AG04450 (cell line): ENCODE data around the gene LPIN2. TPM values are rescaled to one million over a fixed set of nuclear protein-coding genes. Genes with fewer than 3 reads are reported as not detected.
"Not testable (repeated sequence)": the region's sequence is repeated elsewhere in the genome, so short reads cannot be mapped to it uniquely, and the experiment has no call there.

ENCODE experiments used
- CTCF ChIA-PET: fragments of 300-600, 350-600 bp; formaldehyde crosslinking; extraction: SDS; loops from one replicate; lab custom pipeline; 2022; ENCODE audit warnings: antibody characterized with exemption, inconsistent platforms; lab: Charles Lee
- POLR2A ChIA-PET: fragments of 350-600 bp; formaldehyde crosslinking; extraction: SDS; loops from one replicate; lab custom pipeline; 2021; ENCODE audit warnings: antibody characterized with exemption, inconsistent platforms; lab: Yijun Ruan, JAX
- DNase-seq: peaks from one replicate; pipeline ENCODE4 v3.0.0-alpha.2; 2011; ENCODE audit warnings: low read depth, low spot score
- H3K27ac ChIP-seq: one replicate; pipeline ENCODE4 v1.5.1; 2012; ENCODE audit warnings: low read depth, low read length, control low read depth
- H3K27me3 ChIP-seq: one replicate; pipeline ENCODE4 v1.6.0; 2012; ENCODE audit warnings: low read length; ENCODE audit not compliant: control insufficient read depth, insufficient read depth
- H3K4me3 ChIP-seq: 2 replicates; pipeline ENCODE4 v1.5.1; 2011; ENCODE audit warnings: mild to moderate bottlenecking, low read depth, low read length, control low read depth
- H3K9me3 ChIP-seq: 2 replicates; pipeline ENCODE4 v1.5.1; 2012; ENCODE audit warnings: low read length; ENCODE audit not compliant: control insufficient read depth, insufficient read depth
- CTCF ChIP-seq: IDR thresholded peaks from 2 replicates; pipeline ENCODE4 v1.5.1; 2011; ENCODE audit warnings: low read depth, low read length, control low read depth, inconsistent platforms
- polyA plus RNA-seq: library from polyadenylated mRNA; depleted of rRNA; stranded (reverse); fragments of >200 nt; gene quantifications from 2 replicates; pipeline ENCODE4 v1.2.3, GENCODE V29; 2011

The LPIN2 gene
- polyA plus RNA-seq, 1 experiment = 46.7 TPM

GRCh38 chr18:3051718-3052410, 38.9 kb upstream of the LPIN2 start:
- CTCF ChIA-PET = interaction anchor here (0.7 to 1.3 kb wide), 3 partner anchors 10 to 11 kb away, joined by 3 to 4 read pairs (median 3); no protein-coding TSS in a partner anchor
- H3K9me3 ChIP-seq = peaks cover 3% of the 10 kb centered on the region; the same call in 1 of the 2 replicates
- DNase-seq = no peak
- TF ChIP-seq CTCF = no peak
- no peak overlapping the region for H3K27ac ChIP-seq
- no peaks in the 10 kb centered on the region for H3K27me3 ChIP-seq
- no peak overlapping the region for H3K4me3 ChIP-seq
- POLR2A ChIA-PET = no interaction called here

- DNase-seq, H3K9me3 ChIP-seq, H3K27ac ChIP-seq, H3K27me3 ChIP-seq, H3K4me3 ChIP-seq, CTCF ChIA-PET, POLR2A ChIA-PET: not testable (repeated sequence)
These were observed 37.0 kb upstream of the LPIN2 start for GRCh38 chr18:3049897-3050454.

- Histone ChIP-seq H3K9me3 (peaks cover 3% of the 10 kb centered on the region; the same call in 1 of the 2 replicates), H3K27me3 (no peaks in the 10 kb centered on the region), H3K4me3 (no peak overlapping the region), H3K27ac (no peak overlapping the region)
- POLR2A ChIA-PET = no interaction called here
- CTCF ChIA-PET = interaction anchor here (0.7 kb wide), 1 partner anchor 198 kb away, joined by 3 read pairs; no protein-coding TSS in a partner anchor
- TF ChIP-seq CTCF = no peak
- no peak for DNase-seq
These were observed 35.9 kb upstream of the LPIN2 start for GRCh38 chr18:3048820-3049349.

- peaks cover 3% of the 10 kb centered on the region; the same call in 1 of the 2 replicates for H3K9me3 ChIP-seq
- TF ChIP-seq CTCF = no peak
- DNase-seq = no peak
- H3K27me3 ChIP-seq = no peaks in the 10 kb centered on the region
- ChIA-PET POLR2A (no interaction called here), CTCF (interaction anchor here (0.7 kb wide), 1 partner anchor 199 kb away, joined by 3 read pairs; no protein-coding TSS in a partner anchor)
- H3K27ac ChIP-seq = no peak overlapping the region
- H3K4me3 ChIP-seq = no peak overlapping the region
These were observed 35.2 kb upstream of the LPIN2 start for GRCh38 chr18:3048121-3048520.

- ChIA-PET POLR2A (no interaction called here), CTCF (no interaction called here)
- Histone ChIP-seq H3K27ac (no peak overlapping the region), H3K9me3 (no peaks in the 10 kb centered on the region), H3K27me3 (no peaks in the 10 kb centered on the region), H3K4me3 (no peak overlapping the region)
- TF ChIP-seq CTCF = no peak
- DNase-seq = no peak
These were observed 33.4 kb upstream of the LPIN2 start for GRCh38 chr18:3046216-3046808.
